Erythroblast (primary cell): ENCODE data around the gene ANKRD18A.

Experiments used
- GATA1 ChIP-seq: IDR thresholded peaks from 2 replicates; pipeline ENCODE4 v1.6.1; 2011; ENCODE audit warnings: low read depth, mild to moderate bottlenecking, control low read depth, low read length, moderate library complexity
- POLR2A ChIP-seq: IDR thresholded peaks from 2 replicates; pipeline ENCODE4 v1.6.1; 2011; ENCODE audit warnings: mild to moderate bottlenecking, low read length

- TF ChIP-seq POLR2A (no peak), GATA1 (no peak)
Observed at GRCh38 chr9:38651400-38652042, 31.1 kb upstream of the ANKRD18A start.
